NK-92 treated with Interleukin-12 subunit alpha and Interleukin-12 subunit beta, amount 100 ng/mL, for 24 hours (cell line): Measurements from ENCODE around the gene TCP1.
"Not testable (repeated sequence)": the region's sequence is repeated elsewhere in the genome, so short reads cannot be mapped to it uniquely, and the experiment has no call there.

Experiments
- DNase-seq: peaks from one replicate; lab custom pipeline; 2025; lab: John Stamatoyannopoulos, UW

The TCP1 gene

DNA sequence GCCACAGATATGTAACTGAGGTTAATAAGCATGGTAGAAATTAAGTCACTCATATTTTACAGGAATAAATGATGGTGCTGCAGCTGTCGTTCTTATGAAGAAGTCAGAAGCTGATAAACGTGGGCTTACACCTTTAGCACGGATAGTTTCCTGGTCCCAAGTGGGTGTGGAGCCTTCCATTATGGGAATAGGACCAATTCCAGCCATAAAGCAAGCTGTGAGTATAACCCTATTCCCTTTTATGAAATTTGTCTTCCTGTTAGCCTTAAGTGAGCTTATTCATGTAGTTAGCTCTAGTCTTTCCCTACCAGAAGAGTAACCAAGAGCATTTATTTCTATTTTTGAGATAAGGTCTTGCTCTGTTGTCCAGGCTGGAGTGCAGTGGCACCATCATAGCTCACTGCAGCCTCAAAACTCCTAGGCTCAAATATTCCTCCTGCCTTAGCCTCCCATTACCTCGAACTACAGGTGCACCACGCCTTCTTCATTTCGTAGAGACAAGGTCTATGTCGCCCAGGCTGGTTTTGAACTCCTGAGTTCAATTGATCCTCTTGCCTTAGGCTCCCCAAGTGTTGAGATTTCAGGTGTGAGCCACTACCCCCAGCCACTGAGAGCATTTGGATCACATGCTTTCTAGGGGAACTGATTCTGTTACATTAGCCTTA is 12.0 kb downstream of the TCP1 start:
- DNase-seq, result no peak

GRCh38 chr6:159772196-159772595 is 17.2 kb downstream of the TCP1 start:
- DNase-seq, result no peak

GRCh38 chr6:159769470-159769869 is 19.9 kb downstream of the TCP1 start:
- no peak for DNase-seq

- no peak for DNase-seq
These were observed 22.5 kb downstream of the TCP1 start for GRCh38 chr6:159766906-159767305.

DNA sequence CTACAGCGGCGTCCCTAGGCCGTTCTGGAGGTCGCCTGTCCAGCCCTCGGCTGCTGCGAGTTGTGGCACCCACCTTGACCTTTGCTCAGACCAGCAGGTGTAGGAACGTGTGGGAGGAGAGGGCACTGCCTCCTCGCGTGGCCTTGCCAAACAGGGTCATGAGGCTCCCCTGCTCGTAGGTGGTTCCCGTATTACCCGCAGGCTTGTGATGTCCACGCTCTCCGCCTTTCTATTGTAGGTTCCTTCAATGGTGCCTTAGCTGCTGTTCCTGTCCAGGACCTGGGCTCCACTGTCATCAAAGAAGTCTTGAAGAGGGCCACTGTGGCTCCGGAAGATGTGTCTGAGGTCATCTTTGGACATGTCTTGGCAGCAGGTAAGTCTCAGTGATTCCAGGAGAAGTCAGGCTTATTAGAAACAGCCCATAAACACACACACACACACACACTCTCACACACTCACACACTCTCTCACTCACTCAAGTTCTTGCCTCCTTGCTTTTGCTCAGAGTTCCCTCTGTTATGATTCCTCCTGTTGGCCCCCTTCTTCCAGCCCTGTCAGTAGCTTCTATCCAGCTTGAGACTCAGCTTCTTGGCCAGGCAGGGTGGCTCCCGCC is 26.6 kb downstream of the TCP1 start:
- DNase-seq, result no peak

GRCh38 chr6:159761873-159762680 is 27.3 kb downstream of the TCP1 start, which contains the start of gene ACAT2:
Gene ACAT2 (plus strand): TSS chr6:159762045. CDS start chr6:159762088, 43 bp downstream.
- peak; percentile 96 for DNase-seq

- peak; percentile 40 for DNase-seq
These were observed 28.1 kb downstream of the TCP1 start for GRCh38 chr6:159761129-159761872.

GRCh38 chr6:159760602-159761057 is 28.8 kb downstream of the TCP1 start:
- DNase-seq, result no peak

DNA sequence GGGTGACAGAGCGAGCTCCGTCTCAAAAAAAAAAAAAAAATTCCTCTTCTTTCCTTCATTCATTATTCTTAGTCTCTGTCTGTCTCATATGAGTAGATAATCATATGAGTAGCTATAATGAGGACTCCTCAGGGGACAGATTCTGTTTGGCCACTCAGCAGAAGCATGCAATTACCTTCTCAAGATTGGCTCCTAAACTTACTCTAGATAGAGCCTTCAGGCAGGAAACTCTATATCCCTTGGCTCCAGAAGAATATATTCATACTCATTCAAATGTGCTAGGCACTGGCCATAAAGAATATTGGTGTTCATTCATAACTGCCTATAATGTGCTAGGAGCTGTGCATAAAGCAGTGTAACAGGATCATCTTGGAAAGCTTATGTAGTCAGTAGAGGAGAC is 29.8 kb downstream of the TCP1 start:
- no peak for DNase-seq

- DNase-seq, result no peak
These were observed 31.1 kb downstream of the TCP1 start for GRCh38 chr6:159758031-159759001.

- DNase-seq, result no peak
These were observed 32.9 kb downstream of the TCP1 start for GRCh38 chr6:159756508-159756907.

DNA sequence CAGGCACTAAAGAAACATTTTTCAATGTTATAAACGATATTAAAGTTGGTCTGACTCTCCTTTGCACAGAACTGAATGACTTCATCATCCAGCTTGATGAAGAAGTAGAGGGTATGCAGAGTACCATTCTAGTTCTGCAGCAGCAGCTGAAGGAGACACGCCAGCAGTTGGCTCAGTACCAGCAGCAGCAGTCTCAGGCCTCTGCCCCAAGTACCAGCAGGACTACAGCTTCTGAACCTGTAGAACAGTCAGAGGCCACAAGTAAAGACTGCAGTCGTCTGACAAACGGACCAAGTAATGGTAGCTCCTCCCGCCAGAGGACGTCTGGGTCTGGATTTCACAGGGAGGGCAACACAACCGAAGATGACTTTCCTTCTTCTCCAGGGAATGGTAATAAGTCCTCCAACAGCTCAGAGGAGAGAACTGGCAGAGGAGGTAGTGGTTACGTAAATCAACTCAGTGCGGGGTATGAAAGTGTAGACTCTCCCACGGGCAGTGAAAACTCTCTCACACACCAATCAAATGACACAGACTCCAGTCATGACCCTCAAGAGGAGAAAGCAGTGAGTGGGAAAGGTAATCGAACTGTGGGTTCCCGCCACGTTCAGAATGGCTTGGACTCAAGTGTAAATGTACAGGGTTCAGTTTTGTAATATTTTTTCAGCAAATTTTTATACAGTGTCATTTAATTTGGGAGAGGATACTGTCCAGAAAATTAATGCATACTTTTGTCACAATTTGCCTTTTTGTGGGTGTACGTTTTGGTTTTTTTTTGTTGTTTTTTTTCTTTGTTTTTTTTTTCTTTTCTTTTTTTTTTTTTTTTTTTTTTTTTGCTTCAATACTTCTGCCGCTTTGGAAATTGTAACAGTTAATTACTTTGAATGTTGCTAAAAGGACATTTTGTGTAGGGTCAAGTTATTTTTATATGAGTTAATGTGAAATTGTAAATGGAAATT is 34.2 kb downstream of the TCP1 start:
- no peak for DNase-seq

GRCh38 chr6:159754401-159754800 is 35.0 kb downstream of the TCP1 start:
- DNase-seq, result no peak

GRCh38 chr6:159753081-159753872 is 36.1 kb downstream of the TCP1 start:
- no peak for DNase-seq

- DNase-seq, result no peak
These were observed 38.0 kb downstream of the TCP1 start for GRCh38 chr6:159751448-159751847.

- DNase-seq, result not testable (repeated sequence)
These were observed 41.3 kb downstream of the TCP1 start for GRCh38 chr6:159748127-159748526.

- DNase-seq, result no peak
These were observed 42.6 kb downstream of the TCP1 start for GRCh38 chr6:159746759-159747158.

GRCh38 chr6:159745081-159745480 is 44.3 kb downstream of the TCP1 start:
- no peak for DNase-seq

- no peak for DNase-seq
These were observed 47.2 kb downstream of the TCP1 start for GRCh38 chr6:159742165-159742564.
